Keratinocyte (primary cell): ENCODE data around the gene GATAD1. TPM values are rescaled to one million over a fixed set of nuclear protein-coding genes. Genes with fewer than 3 reads are reported as not detected.

Experiments used
- DNase-seq: peaks from one replicate; pipeline ENCODE4 v3.0.0-alpha.2; 2011; ENCODE audit warnings: low read depth, missing footprints, low spot score
- FAIRE-seq: peaks from 2 replicates; lab custom pipeline; 2011; peaks lifted over from hg19 to GRCh38; lab: Jason Lieb, UNC
- H2AFZ ChIP-seq: 2 replicates; pipeline ENCODE4 v1.6.0; 2012; ENCODE audit warnings: low read length, control low read depth, inconsistent platforms; ENCODE audit not compliant: control insufficient read depth
- H3K27ac ChIP-seq: 2 replicates; pipeline ENCODE4 v1.5.1; 2011; ENCODE audit warnings: low read length; ENCODE audit not compliant: control insufficient read depth, insufficient read depth
- H3K27me3 ChIP-seq: 3 replicates; pipeline ENCODE4 v1.6.0; 2011; ENCODE audit warnings: low read length; ENCODE audit not compliant: control insufficient read depth, insufficient read depth; ENCODE audit errors: extremely low read depth
- H3K36me3 ChIP-seq, 2 experiments: 2 replicates in 1 of 2; 3 replicates in 1 of 2; pipeline ENCODE4 v1.5.1; 2011; ENCODE audit warnings: low read length in 2 of 2, mild to moderate bottlenecking in 1 of 2; ENCODE audit not compliant: control insufficient read depth in 2 of 2, insufficient read depth in 2 of 2; ENCODE audit errors: extremely low read depth in 1 of 2
- H3K4me1 ChIP-seq: 3 replicates; pipeline ENCODE4 v1.5.1; 2011; ENCODE audit warnings: low read length; ENCODE audit not compliant: control insufficient read depth, insufficient read depth; ENCODE audit errors: extremely low read depth
- H3K4me2 ChIP-seq: 3 replicates; pipeline ENCODE4 v1.6.0; 2011; ENCODE audit warnings: low read depth, low read length; ENCODE audit not compliant: control insufficient read depth, insufficient read depth; ENCODE audit errors: extremely low read depth
- H3K4me3 ChIP-seq, 3 experiments: fragments of 200-600 bp in 1 of 3; sonication (generic) in 1 of 3; 2 replicates in 2 of 3; 3 replicates in 1 of 3; pipeline ENCODE4 v1.5.1; 2011 to 2016; ENCODE audit warnings: low read length in 3 of 3, mild to moderate bottlenecking in 3 of 3, control low read depth in 2 of 3, inconsistent platforms in 1 of 3, low read depth in 1 of 3, mixed read lengths in 1 of 3, mixed run types in 1 of 3, moderate library complexity in 1 of 3; ENCODE audit not compliant: control insufficient read depth in 2 of 3, insufficient read depth in 2 of 3; ENCODE audit errors: extremely low read depth in 1 of 3
- H3K79me2 ChIP-seq: 2 replicates; pipeline ENCODE4 v1.6.0; 2012; ENCODE audit warnings: low read length; ENCODE audit not compliant: control insufficient read depth, insufficient read depth
- H3K9ac ChIP-seq: 3 replicates; pipeline ENCODE4 v1.6.0; 2011; ENCODE audit warnings: low read length; ENCODE audit not compliant: control insufficient read depth, insufficient read depth; ENCODE audit errors: extremely low read depth
- H3K9me1 ChIP-seq: 3 replicates; pipeline ENCODE4 v1.6.0; 2011; ENCODE audit warnings: low read length; ENCODE audit not compliant: control insufficient read depth, insufficient read depth; ENCODE audit errors: extremely low read depth
- H3K9me3 ChIP-seq: 2 replicates; pipeline ENCODE4 v1.5.1; 2012; ENCODE audit warnings: low read depth, low read length; ENCODE audit not compliant: control insufficient read depth
- H4K20me1 ChIP-seq: 3 replicates; pipeline ENCODE4 v1.6.0; 2011; ENCODE audit warnings: low read length; ENCODE audit not compliant: control insufficient read depth, insufficient read depth; ENCODE audit errors: extremely low read depth
- EZH2 ChIP-seq: IDR thresholded peaks from one replicate; pipeline ENCODE4 v1.6.1; 2012; ENCODE audit warnings: inconsistent platforms, mild to moderate bottlenecking, low read length, moderate library complexity
- dilution Hi-C: fragments of 300-500 bp; cut with MboI; formaldehyde crosslinking; loops from one replicate; pipeline ENCODE4 v1.7.0; 2020; ENCODE audit warnings: low sequenced_read_pairs; ENCODE audit not compliant: extremely low pct_ligation_motif_present
- polyA plus RNA-seq, 5 experiments: library from polyadenylated mRNA; depleted of rRNA in 3 of 5; stranded (reverse) in 3 of 5; stranded (forward) in 1 of 5; unstranded in 1 of 5; fragments of >200 nt; gene quantifications; 1 replicate in 1 of 5; 2 replicates in 3 of 5; 3 replicates in 1 of 5; pipeline versions ENCODE4 v1.2.1 to v1.2.3, GENCODE V29; 2011 to 2012; ENCODE audit warnings: missing spikeins in 2 of 5, low read depth in 1 of 5, low replicate concordance in 1 of 5
- TF ChIP-seq, protein P1 (sequence below), 3 experiments: IDR thresholded peaks in 1 of 3; conservative IDR thresholded peaks in 1 of 3; optimal IDR thresholded peaks in 1 of 3; 2 replicates in 2 of 3; 3 replicates in 1 of 3; pipeline versions ENCODE3 to v1.5.1; 2011; ENCODE audit warnings: low read length in 3 of 3, mild to moderate bottlenecking in 3 of 3, moderate library complexity in 2 of 3, control low read depth in 1 of 3, inconsistent platforms in 1 of 3; ENCODE audit not compliant: insufficient read depth in 2 of 3; ENCODE audit errors: extremely low read depth in 1 of 3

The GATAD1 gene
- polyA plus RNA-seq, 1 donor (not counting 4 experiments of a cell fraction or from before 2014, with no cell fraction given): 16.5 TPM

DNA sequence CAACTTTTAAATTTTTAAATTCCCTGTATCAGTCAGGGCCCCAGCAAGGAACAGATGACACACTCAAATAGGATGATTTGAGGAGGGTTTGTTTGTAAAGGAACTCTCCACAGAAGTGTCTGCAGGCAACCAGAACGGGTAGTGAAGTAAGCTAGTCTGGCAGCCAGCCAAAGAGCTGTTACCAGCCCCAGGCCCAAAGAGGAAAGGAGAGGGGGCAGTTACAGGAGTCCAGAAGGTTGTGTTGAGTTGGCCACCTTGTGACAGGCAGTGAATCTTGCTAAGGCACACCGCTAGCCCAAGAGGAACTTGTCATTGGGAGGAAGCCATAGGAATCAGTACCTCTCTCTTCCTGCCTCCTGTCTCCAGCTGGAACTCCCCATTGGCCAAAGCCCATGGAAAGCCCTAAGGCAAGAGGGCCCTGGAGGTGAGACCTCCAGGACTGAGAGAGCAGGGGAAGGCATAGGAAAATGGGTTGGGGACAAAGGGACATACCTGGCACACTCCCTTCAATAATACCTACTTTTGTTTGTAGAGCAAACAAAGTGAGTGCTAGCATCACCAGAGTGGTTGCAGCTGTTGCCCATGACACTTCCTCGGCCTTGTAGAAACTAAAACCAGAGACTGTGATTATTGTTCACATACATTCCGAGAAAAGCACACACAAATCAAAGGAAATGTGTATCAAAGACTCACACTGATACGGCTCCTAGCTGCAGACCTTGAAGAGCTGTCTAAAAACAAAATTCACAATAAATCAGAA is 25.4 kb upstream of the GATAD1 start:
- H3K27me3 ChIP-seq: no peaks in the 10 kb centered on the region
- H3K4me3 ChIP-seq: no peak overlapping the region
- no peak overlapping the region for H2AFZ ChIP-seq
- H3K4me2 ChIP-seq: no peak overlapping the region
- no peak overlapping the region for H3K9ac ChIP-seq
- H3K27ac ChIP-seq: no peak overlapping the region
- FAIRE-seq: no peak
- dilution Hi-C loops: no loop called here
- no peaks in the 10 kb centered on the region for H3K79me2 ChIP-seq
- no peak for TF ChIP-seq EZH2
- TF ChIP-seq, protein P1, sequence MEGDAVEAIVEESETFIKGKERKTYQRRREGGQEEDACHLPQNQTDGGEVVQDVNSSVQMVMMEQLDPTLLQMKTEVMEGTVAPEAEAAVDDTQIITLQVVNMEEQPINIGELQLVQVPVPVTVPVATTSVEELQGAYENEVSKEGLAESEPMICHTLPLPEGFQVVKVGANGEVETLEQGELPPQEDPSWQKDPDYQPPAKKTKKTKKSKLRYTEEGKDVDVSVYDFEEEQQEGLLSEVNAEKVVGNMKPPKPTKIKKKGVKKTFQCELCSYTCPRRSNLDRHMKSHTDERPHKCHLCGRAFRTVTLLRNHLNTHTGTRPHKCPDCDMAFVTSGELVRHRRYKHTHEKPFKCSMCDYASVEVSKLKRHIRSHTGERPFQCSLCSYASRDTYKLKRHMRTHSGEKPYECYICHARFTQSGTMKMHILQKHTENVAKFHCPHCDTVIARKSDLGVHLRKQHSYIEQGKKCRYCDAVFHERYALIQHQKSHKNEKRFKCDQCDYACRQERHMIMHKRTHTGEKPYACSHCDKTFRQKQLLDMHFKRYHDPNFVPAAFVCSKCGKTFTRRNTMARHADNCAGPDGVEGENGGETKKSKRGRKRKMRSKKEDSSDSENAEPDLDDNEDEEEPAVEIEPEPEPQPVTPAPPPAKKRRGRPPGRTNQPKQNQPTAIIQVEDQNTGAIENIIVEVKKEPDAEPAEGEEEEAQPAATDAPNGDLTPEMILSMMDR (optimal IDR thresholded peaks at IDR 0.05 in 1 of 3, IDR thresholded peaks at IDR 0.05 in 1 of 3, conservative IDR thresholded peaks at IDR 0.05 in 1 of 3; ENCODE audit: extremely low read depth in 1 of 3, insufficient read depth in 2 of 3, low read length in 3 of 3): no peak
- no peaks in the 10 kb centered on the region for H3K9me3 ChIP-seq
- H3K4me1 ChIP-seq: peaks cover 3% of the 10 kb centered on the region
- H3K36me3 ChIP-seq: no peaks in the 10 kb centered on the region
- no peaks in the 10 kb centered on the region for H3K9me1 ChIP-seq
- no peaks in the 10 kb centered on the region for H4K20me1 ChIP-seq
- DNase-seq: no peak

DNA sequence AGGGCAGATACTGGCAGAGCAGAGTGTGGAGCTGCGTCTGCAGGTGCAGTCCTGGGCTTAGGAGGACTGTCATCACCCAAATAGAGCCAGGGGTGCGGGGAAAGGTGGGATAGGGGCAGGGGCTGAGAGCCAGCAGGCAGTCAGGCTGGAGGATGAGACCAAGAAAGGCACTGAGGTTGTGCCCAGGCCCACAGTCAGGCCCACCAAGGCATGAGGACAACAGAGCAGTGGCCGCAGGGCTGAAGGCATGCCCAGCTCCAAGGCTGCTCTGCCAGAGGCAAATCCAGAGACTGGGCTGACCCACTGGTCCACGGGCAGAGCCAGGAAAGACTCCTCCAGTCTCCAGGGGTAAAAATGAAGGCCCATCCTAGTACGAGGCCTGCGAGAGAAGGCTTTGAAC is 24.4 kb upstream of the GATAD1 start:
- H3K9ac ChIP-seq: no peak overlapping the region
- no peak overlapping the region for H3K4me3 ChIP-seq
- DNase-seq (no peak), FAIRE-seq (no peak)
- H3K27me3 ChIP-seq: no peaks in the 10 kb centered on the region
- H4K20me1 ChIP-seq: no peaks in the 10 kb centered on the region
- H3K27ac ChIP-seq: no peak overlapping the region
- no peaks in the 10 kb centered on the region for H3K9me1 ChIP-seq
- H3K9me3 ChIP-seq: no peaks in the 10 kb centered on the region
- H3K36me3 ChIP-seq: no peaks in the 10 kb centered on the region
- dilution Hi-C loops: no loop called here
- peaks cover 3% of the 10 kb centered on the region for H3K4me1 ChIP-seq
- no peaks in the 10 kb centered on the region for H3K79me2 ChIP-seq
- H2AFZ ChIP-seq: no peak overlapping the region
- TF ChIP-seq, protein P1 (optimal IDR thresholded peaks at IDR 0.05 in 1 of 3, IDR thresholded peaks at IDR 0.05 in 1 of 3, conservative IDR thresholded peaks at IDR 0.05 in 1 of 3; ENCODE audit: extremely low read depth in 1 of 3, insufficient read depth in 2 of 3, low read length in 3 of 3): no peak
- TF ChIP-seq EZH2: no peak
- no peak overlapping the region for H3K4me2 ChIP-seq
